Activated T-cell treated with anti-CD3 and anti-CD28 coated beads, Interleukin-2, amount 50 U/mL, for 4 hours (primary cell): ENCODE measurements around the gene FLAD1. TPM values are rescaled to one million over a fixed set of nuclear protein-coding genes. Genes with fewer than 3 reads are reported as not detected.

Experiments used
- ATAC-seq, 2 donors: fragments of 200-7000 bp; cut with Tn5 transposase; one replicate each; pipeline ENCODE4 v1.10.0; 2021
- DNase-seq: peaks from one replicate; pipeline ENCODE4 v3.0.0-alpha.2; 2020
- H3K27me3 Mint-ChIP-seq: one replicate; pipeline ENCODE4 v1.8.0; 2021; ENCODE audit warnings: low read depth, mixed read lengths
- H3K36me3 Mint-ChIP-seq: one replicate; pipeline ENCODE4 v1.8.0; 2022; ENCODE audit warnings: mixed read lengths; ENCODE audit not compliant: insufficient read depth
- H3K4me1 Mint-ChIP-seq: one replicate; pipeline ENCODE4 v1.8.0; 2021; ENCODE audit warnings: low read depth, mixed read lengths
- H3K4me3 Mint-ChIP-seq: one replicate; pipeline ENCODE4 v1.8.0; 2021; ENCODE audit warnings: mild to moderate bottlenecking, moderate library complexity, mixed read lengths
- H3K9me3 Mint-ChIP-seq: one replicate; pipeline ENCODE4 v1.8.0; 2021; ENCODE audit warnings: mixed read lengths
- total RNA-seq, 3 donors: library from RNA; stranded (reverse); gene quantifications; one replicate each; pipeline ENCODE4 v1.2.1, GENCODE V29; 2021

FLAD1 gene
- total RNA-seq, 3 donors from 2014 or later, result 108 to 109 (median 108) TPM

GRCh38 chr1:155005076-155006011 lies 22.2 kb downstream of the FLAD1 start:
- DNase-seq, result no peak
- peaks cover 49% of the 10 kb centered on the region for H3K4me1 Mint-ChIP-seq
- peaks cover 1% of the 10 kb centered on the region for H3K36me3 Mint-ChIP-seq
- no peaks in the 10 kb centered on the region for H3K9me3 Mint-ChIP-seq
- ATAC-seq, result no peak
- H3K4me3 Mint-ChIP-seq, result peak overlapping the region; percentile 26
- no peaks in the 10 kb centered on the region for H3K27me3 Mint-ChIP-seq

GRCh38 chr1:155006601-155007101 lies 23.5 kb downstream of the FLAD1 start:
- DNase-seq, result no peak
- peak overlapping the region; percentile 51 for H3K4me3 Mint-ChIP-seq
- H3K27me3 Mint-ChIP-seq, result no peaks in the 10 kb centered on the region
- peak; percentile 44 to 45 for ATAC-seq
- H3K9me3 Mint-ChIP-seq, result no peaks in the 10 kb centered on the region
- H3K36me3 Mint-ChIP-seq, result peaks cover 1% of the 10 kb centered on the region
- H3K4me1 Mint-ChIP-seq, result peaks cover 58% of the 10 kb centered on the region

GRCh38 chr1:155007251-155007828 lies 24.2 kb downstream of the FLAD1 start:
- H3K4me3 Mint-ChIP-seq, result no peak overlapping the region
- H3K27me3 Mint-ChIP-seq, result no peaks in the 10 kb centered on the region
- no peaks in the 10 kb centered on the region for H3K9me3 Mint-ChIP-seq
- ATAC-seq (no peak), DNase-seq (no peak)
- peaks cover 64% of the 10 kb centered on the region for H3K4me1 Mint-ChIP-seq
- H3K36me3 Mint-ChIP-seq, result peaks cover 1% of the 10 kb centered on the region

GRCh38 chr1:155008015-155008941 lies 25.1 kb downstream of the FLAD1 start:
- peak; percentile 12 to 19 for ATAC-seq
- peaks cover 73% of the 10 kb centered on the region for H3K4me1 Mint-ChIP-seq
- no peaks in the 10 kb centered on the region for H3K27me3 Mint-ChIP-seq
- no peaks in the 10 kb centered on the region for H3K9me3 Mint-ChIP-seq
- H3K36me3 Mint-ChIP-seq, result peaks cover 1% of the 10 kb centered on the region
- peak overlapping the region; percentile 86 for H3K4me3 Mint-ChIP-seq
- DNase-seq, result peak; percentile 51

GRCh38 chr1:155009221-155009711 lies 26.1 kb downstream of the FLAD1 start:
- H3K4me3 Mint-ChIP-seq, result peak overlapping the region; percentile 86
- no peak for DNase-seq
- peaks cover 1% of the 10 kb centered on the region for H3K36me3 Mint-ChIP-seq
- no peaks in the 10 kb centered on the region for H3K27me3 Mint-ChIP-seq
- ATAC-seq, result no peak
- peaks cover 75% of the 10 kb centered on the region for H3K4me1 Mint-ChIP-seq
- H3K9me3 Mint-ChIP-seq, result no peaks in the 10 kb centered on the region

- ATAC-seq (no peak), DNase-seq (no peak)
- peaks cover 1% of the 10 kb centered on the region for H3K36me3 Mint-ChIP-seq
- H3K4me1 Mint-ChIP-seq, result peaks cover 75% of the 10 kb centered on the region
- H3K4me3 Mint-ChIP-seq, result peak overlapping the region; percentile 86
- no peaks in the 10 kb centered on the region for H3K9me3 Mint-ChIP-seq
- no peaks in the 10 kb centered on the region for H3K27me3 Mint-ChIP-seq
Observed at GRCh38 chr1:155009742-155010141, 26.6 kb downstream of the FLAD1 start.

- no peaks in the 10 kb centered on the region for H3K27me3 Mint-ChIP-seq
- ATAC-seq, result no peak
Observed at GRCh38 chr1:155010211-155010918, 27.2 kb downstream of the FLAD1 start.

GRCh38 chr1:155011004-155011416 lies 27.9 kb downstream of the FLAD1 start:
- DNase-seq (no peak), ATAC-seq (no peak)
- Mint-ChIP-seq H3K4me3 (peak overlapping the region; percentile 86), H3K4me1 (peaks cover 75% of the 10 kb centered on the region), H3K27me3 (no peaks in the 10 kb centered on the region), H3K36me3 (peaks cover 1% of the 10 kb centered on the region), H3K9me3 (no peaks in the 10 kb centered on the region)

More at GRCh38 chr1:155010211-155010918, 27.2 kb downstream of the FLAD1 start:
- peak overlapping the region; percentile 86 for H3K4me3 Mint-ChIP-seq
- DNase-seq, result no peak
- H3K9me3 Mint-ChIP-seq, result no peaks in the 10 kb centered on the region
- peaks cover 75% of the 10 kb centered on the region for H3K4me1 Mint-ChIP-seq
- peaks cover 1% of the 10 kb centered on the region for H3K36me3 Mint-ChIP-seq

GRCh38 chr1:155011437-155012025 lies 28.4 kb downstream of the FLAD1 start:
- H3K36me3 Mint-ChIP-seq, result peaks cover 1% of the 10 kb centered on the region

GRCh38 chr1:155012026-155012546 lies 28.9 kb downstream of the FLAD1 start:
- Mint-ChIP-seq H3K27me3 (no peaks in the 10 kb centered on the region), H3K36me3 (no peaks in the 10 kb centered on the region), H3K4me3 (peak overlapping the region; percentile 51), H3K9me3 (no peaks in the 10 kb centered on the region), H3K4me1 (peaks cover 75% of the 10 kb centered on the region)
- ATAC-seq, result no peak
- DNase-seq, result no peak

More at GRCh38 chr1:155011437-155012025, 28.4 kb downstream of the FLAD1 start:
- H3K27me3 Mint-ChIP-seq, result no peaks in the 10 kb centered on the region
- no peaks in the 10 kb centered on the region for H3K9me3 Mint-ChIP-seq
- DNase-seq (no peak), ATAC-seq (no peak)
- H3K4me1 Mint-ChIP-seq, result peaks cover 75% of the 10 kb centered on the region
- H3K4me3 Mint-ChIP-seq, result peak overlapping the region; percentile 86

- Mint-ChIP-seq H3K4me3 (peak overlapping the region; percentile 51), H3K9me3 (no peaks in the 10 kb centered on the region), H3K36me3 (no peaks in the 10 kb centered on the region), H3K27me3 (no peaks in the 10 kb centered on the region), H3K4me1 (peaks cover 79% of the 10 kb centered on the region)
- no peak for ATAC-seq
- no peak for DNase-seq
Observed at GRCh38 chr1:155012776-155013602, 29.8 kb downstream of the FLAD1 start.

GRCh38 chr1:155013632-155014031 lies 30.5 kb downstream of the FLAD1 start:
- ATAC-seq, result no peak

More at GRCh38 chr1:155013632-155014031, 30.5 kb downstream of the FLAD1 start:
- no peaks in the 10 kb centered on the region for H3K9me3 Mint-ChIP-seq
- H3K4me3 Mint-ChIP-seq, result peak overlapping the region; percentile 51
- peaks cover 75% of the 10 kb centered on the region for H3K4me1 Mint-ChIP-seq
- no peak for DNase-seq
- H3K36me3 Mint-ChIP-seq, result no peaks in the 10 kb centered on the region
- H3K27me3 Mint-ChIP-seq, result no peaks in the 10 kb centered on the region
